ENCODE data around the gene DRICH1.

DNA sequence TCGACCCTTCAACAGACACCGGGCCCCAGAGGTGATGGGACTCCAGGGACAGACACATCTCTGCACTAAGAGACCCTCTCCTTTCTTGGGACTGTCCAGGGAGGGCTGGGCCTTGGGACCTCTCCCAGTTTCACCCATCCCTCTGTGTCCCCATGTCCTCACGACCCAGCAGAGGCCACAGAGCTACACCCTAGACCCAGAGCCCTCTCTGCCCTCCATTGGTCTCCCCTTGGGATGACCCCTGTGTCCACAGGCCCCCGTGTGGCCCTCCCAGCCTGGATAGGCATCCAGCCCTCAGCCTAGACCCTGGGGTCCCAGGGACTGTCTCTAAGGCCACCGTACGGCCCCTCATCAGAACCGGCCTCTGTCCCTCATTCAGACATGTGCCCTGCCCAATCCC is 7.5 kb upstream of the DRICH1 start:
- TF ChIP-seq, protein P1, sequence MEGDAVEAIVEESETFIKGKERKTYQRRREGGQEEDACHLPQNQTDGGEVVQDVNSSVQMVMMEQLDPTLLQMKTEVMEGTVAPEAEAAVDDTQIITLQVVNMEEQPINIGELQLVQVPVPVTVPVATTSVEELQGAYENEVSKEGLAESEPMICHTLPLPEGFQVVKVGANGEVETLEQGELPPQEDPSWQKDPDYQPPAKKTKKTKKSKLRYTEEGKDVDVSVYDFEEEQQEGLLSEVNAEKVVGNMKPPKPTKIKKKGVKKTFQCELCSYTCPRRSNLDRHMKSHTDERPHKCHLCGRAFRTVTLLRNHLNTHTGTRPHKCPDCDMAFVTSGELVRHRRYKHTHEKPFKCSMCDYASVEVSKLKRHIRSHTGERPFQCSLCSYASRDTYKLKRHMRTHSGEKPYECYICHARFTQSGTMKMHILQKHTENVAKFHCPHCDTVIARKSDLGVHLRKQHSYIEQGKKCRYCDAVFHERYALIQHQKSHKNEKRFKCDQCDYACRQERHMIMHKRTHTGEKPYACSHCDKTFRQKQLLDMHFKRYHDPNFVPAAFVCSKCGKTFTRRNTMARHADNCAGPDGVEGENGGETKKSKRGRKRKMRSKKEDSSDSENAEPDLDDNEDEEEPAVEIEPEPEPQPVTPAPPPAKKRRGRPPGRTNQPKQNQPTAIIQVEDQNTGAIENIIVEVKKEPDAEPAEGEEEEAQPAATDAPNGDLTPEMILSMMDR (conservative IDR thresholded peaks at IDR 0.05; ENCODE audit: low read depth, low read length) = no peak
- no peak for TF ChIP-seq EZH2 (IDR thresholded peaks at IDR 0.05; ENCODE audit: borderline replicate concordance, low read depth, low read length, poor library complexity, severe bottlenecking)

Data from A673 (cell line).